ENCODE measurements around the gene DSG3.

DSG3 gene

GRCh38 chr18:31403409-31403808 lies 44.1 kb upstream of the DSG3 start:
- Histone ChIP-seq H3K36me3 (no peaks in the 10 kb centered on the region), H3K4me3 (no peak overlapping the region), H3K27me3 (no peaks in the 10 kb centered on the region), H3K4me1 (no peaks in the 10 kb centered on the region), H3K27ac (no peak overlapping the region), H3K9me3 (no peaks in the 10 kb centered on the region)
- no peak for TF ChIP-seq CTCF (IDR thresholded peaks at IDR 0.05)
- intact Hi-C loops (cut with DNase I; ENCODE audit: low total_unique reads): no loop called here
- DNase-seq: no peak

GRCh38 chr18:31407649-31408048 lies 39.9 kb upstream of the DSG3 start:
- Histone ChIP-seq H3K4me3 (no peak overlapping the region), H3K27me3 (no peaks in the 10 kb centered on the region), H3K9me3 (no peaks in the 10 kb centered on the region), H3K36me3 (no peaks in the 10 kb centered on the region), H3K4me1 (no peaks in the 10 kb centered on the region), H3K27ac (no peak overlapping the region)
- intact Hi-C loops (cut with DNase I; ENCODE audit: low total_unique reads): no loop called here
- DNase-seq: no peak
- TF ChIP-seq CTCF (IDR thresholded peaks at IDR 0.05): no peak

- TF ChIP-seq CTCF (IDR thresholded peaks at IDR 0.05): no peak
- Histone ChIP-seq H3K27me3 (no peaks in the 10 kb centered on the region), H3K36me3 (no peaks in the 10 kb centered on the region), H3K27ac (no peak overlapping the region), H3K9me3 (no peaks in the 10 kb centered on the region), H3K4me1 (no peaks in the 10 kb centered on the region), H3K4me3 (no peak overlapping the region)
- DNase-seq: no peak
- intact Hi-C loops (cut with DNase I; ENCODE audit: low total_unique reads): no loop called here
Observed at GRCh38 chr18:31409276-31409675, 38.3 kb upstream of the DSG3 start.

- H3K4me1 ChIP-seq: no peaks in the 10 kb centered on the region
- H3K27ac ChIP-seq: no peak overlapping the region
- no peak for TF ChIP-seq CTCF (IDR thresholded peaks at IDR 0.05)
- intact Hi-C loops (cut with DNase I; ENCODE audit: low total_unique reads): no loop called here
- no peak for DNase-seq
- H3K9me3 ChIP-seq: no peaks in the 10 kb centered on the region
- H3K4me3 ChIP-seq: no peak overlapping the region
- no peaks in the 10 kb centered on the region for H3K27me3 ChIP-seq
- no peaks in the 10 kb centered on the region for H3K36me3 ChIP-seq
Observed at GRCh38 chr18:31410716-31411483, 36.6 kb upstream of the DSG3 start.

- H3K4me1 ChIP-seq: no peaks in the 10 kb centered on the region
- no peaks in the 10 kb centered on the region for H3K9me3 ChIP-seq
- no peak overlapping the region for H3K27ac ChIP-seq
- no peak overlapping the region for H3K4me3 ChIP-seq
- no peak for DNase-seq
- TF ChIP-seq CTCF (IDR thresholded peaks at IDR 0.05): no peak
- intact Hi-C loops (cut with DNase I; ENCODE audit: low total_unique reads): no loop called here
- H3K36me3 ChIP-seq: no peaks in the 10 kb centered on the region
- no peaks in the 10 kb centered on the region for H3K27me3 ChIP-seq
Observed at GRCh38 chr18:31413137-31413536, 34.4 kb upstream of the DSG3 start.

- DNase-seq: no peak
- no peak overlapping the region for H3K4me3 ChIP-seq
- H3K9me3 ChIP-seq: no peaks in the 10 kb centered on the region
- no peak overlapping the region for H3K27ac ChIP-seq
- H3K27me3 ChIP-seq: no peaks in the 10 kb centered on the region
- intact Hi-C loops (cut with DNase I; ENCODE audit: low total_unique reads): no loop called here
- H3K36me3 ChIP-seq: no peaks in the 10 kb centered on the region
- TF ChIP-seq CTCF (IDR thresholded peaks at IDR 0.05): no peak
- no peaks in the 10 kb centered on the region for H3K4me1 ChIP-seq
Observed at GRCh38 chr18:31417850-31418249, 29.7 kb upstream of the DSG3 start.
